K562 (cell line): ENCODE data around the gene SRRD. TPM values are rescaled to one million over a fixed set of nuclear protein-coding genes. Genes with fewer than 3 reads are reported as not detected.

Experiments
- ATAC-seq: fragments of 200-7000 bp; cut with Tn5 transposase; 3 replicates; pipeline ENCODE4 v1.9.1; 2020; ENCODE audit warnings: moderate library complexity
- BruUV-seq: library from RNA; stranded (reverse); fragments of 400-500 nt; replicated peaks from 2 replicates; lab custom pipeline; 2021; lab: Mats Ljungman, UMichigan
- CTCF ChIA-PET: fragments of 300-600 bp; formaldehyde crosslinking; extraction: SDS; loops from one replicate; lab custom pipeline; 2021; ENCODE audit warnings: low intra/inter-chr PET ratio; lab: Yijun Ruan, JAX
- POLR2A ChIA-PET: fragments of 300-600, 350-650 bp; sonication (Branson Sonifier 250); formaldehyde crosslinking; extraction: SDS; loops from one replicate; lab custom pipeline; 2021; ENCODE audit warnings: antibody characterized with exemption, inconsistent platforms; lab: Yijun Ruan, JAX
- DNase-seq, 4 experiments: peaks; one replicate each; pipeline versions ENCODE4 v3.0.0 to v3.0.0-alpha.2; 2011 to 2018; ENCODE audit warnings: low spot score in 3 of 4, mixed read lengths in 3 of 4; ENCODE audit errors: extremely low read depth in 1 of 4
- FAIRE-seq: peaks from 2 replicates; lab custom pipeline; 2011; peaks lifted over from hg19 to GRCh38; lab: Jason Lieb, UNC
- H2AFZ ChIP-seq: 2 replicates; pipeline ENCODE4 v1.6.0; 2011; ENCODE audit warnings: low read depth, low read length, control low read depth, inconsistent platforms
- H3K27ac ChIP-seq: fragments of 200-600 bp; 3 replicates; pipeline ENCODE4 v1.8.0; 2011; ENCODE audit warnings: low read depth, mild to moderate bottlenecking, control low read depth, inconsistent platforms, low read length, moderate library complexity, mixed read lengths; ENCODE audit errors: extremely low read depth
- H3K27me3 ChIP-seq, 2 experiments: fragments of 300-600 bp in 1 of 2; 2 replicates in 1 of 2; 3 replicates in 1 of 2; pipeline versions ENCODE4 v1.6.0 to v1.8.0; 2011; ENCODE audit warnings: inconsistent platforms in 2 of 2, low read length in 2 of 2, mild to moderate bottlenecking in 1 of 2, mixed read lengths in 1 of 2, moderate library complexity in 1 of 2; ENCODE audit not compliant: control insufficient read depth in 2 of 2, insufficient read depth in 2 of 2
- H3K36me3 ChIP-seq: fragments of 300-600 bp; 3 replicates; pipeline ENCODE4 v1.8.0; 2011; ENCODE audit warnings: mild to moderate bottlenecking, low read length, inconsistent platforms; ENCODE audit not compliant: control insufficient read depth, insufficient read depth
- H3K4me1 ChIP-seq, 2 experiments: fragments of 200-600 bp in 1 of 2; replicated peaks in 1 of 2; 2 replicates in 1 of 2; 3 replicates in 1 of 2; pipeline versions ENCODE4 v1.5.1 to v1.8.0; 2011; ENCODE audit warnings: inconsistent platforms in 2 of 2, low read length in 2 of 2, mild to moderate bottlenecking in 1 of 2, mixed read lengths in 1 of 2, moderate library complexity in 1 of 2; ENCODE audit not compliant: control insufficient read depth in 2 of 2, insufficient read depth in 2 of 2
- H3K4me2 ChIP-seq: 2 replicates; pipeline ENCODE4 v1.6.1; 2011; ENCODE audit warnings: low read length, control low read depth, inconsistent platforms, mixed read lengths; ENCODE audit not compliant: insufficient read depth
- H3K4me3 ChIP-seq: fragments of 200-600 bp; sonication (generic), shearing (Covaris generic); 2 replicates; pipeline ENCODE4 v1.5.1; 2016; ENCODE audit warnings: control low read depth, inconsistent platforms
- H3K79me2 ChIP-seq: fragments of 200-600 bp; 3 replicates; pipeline ENCODE4 v1.8.0; 2011; ENCODE audit warnings: low read length, inconsistent platforms; ENCODE audit not compliant: control insufficient read depth, insufficient read depth
- H3K9ac ChIP-seq, 2 experiments: 2 replicates each; pipeline versions ENCODE4 v1.6.0 to v1.6.1; 2011; ENCODE audit warnings: low read depth in 2 of 2, low read length in 2 of 2, control low read depth in 1 of 2, inconsistent platforms in 1 of 2, mild to moderate bottlenecking in 1 of 2, mixed read lengths in 1 of 2; ENCODE audit not compliant: insufficient read depth in 1 of 2
- H3K9me1 ChIP-seq: one replicate; pipeline ENCODE4 v1.6.0; 2011; ENCODE audit warnings: inconsistent platforms, mild to moderate bottlenecking, low read length, moderate library complexity; ENCODE audit not compliant: control insufficient read depth, insufficient read depth
- H3K9me3 ChIP-seq: replicated peaks from 2 replicates; pipeline ENCODE4 v1.5.1; 2011; ENCODE audit warnings: low read depth, low read length, inconsistent platforms; ENCODE audit not compliant: control insufficient read depth, insufficient read depth
- H4K20me1 ChIP-seq: replicated peaks from 2 replicates; pipeline ENCODE4 v1.6.1; 2011; ENCODE audit warnings: low read length, inconsistent platforms, mixed read lengths; ENCODE audit not compliant: control insufficient read depth, insufficient read depth
- FOXJ2 ChIP-seq: fragments of 200-800 bp; sonication (Bioruptor generic); IDR thresholded peaks from 2 replicates; pipeline ENCODE4 v1.6.1; 2016; ENCODE audit warnings: missing genetic modification characterization, missing compliant biosample characterization
- HIVEP1 ChIP-seq: fragments of 250-450 bp; sonication (Bioruptor Pico); IDR thresholded peaks from 2 replicates; pipeline ENCODE4 v1.4.0; 2020; ENCODE audit warnings: mild to moderate bottlenecking
- NCOA6 ChIP-seq: fragments of 450-650 bp; IDR thresholded peaks from 2 replicates; pipeline ENCODE4 v1.6.1; 2017; ENCODE audit warnings: mild to moderate bottlenecking
- RFX5 ChIP-seq: IDR thresholded peaks from 2 replicates; pipeline ENCODE4 v1.6.1; 2011; ENCODE audit warnings: low read depth, mild to moderate bottlenecking, improper control_type of control experiment, low read length
- RFX7 ChIP-seq: fragments of 250-450 bp; sonication (Bioruptor Pico); IDR thresholded peaks from 2 replicates; pipeline ENCODE4 v1.5.1; 2021; ENCODE audit warnings: mild to moderate bottlenecking
- SMARCB1 ChIP-seq: IDR thresholded peaks from 2 replicates; pipeline ENCODE4 v1.6.1; 2011; ENCODE audit warnings: improper control_type of control experiment, low read depth; ENCODE audit not compliant: insufficient read length
- ZC3H8 ChIP-seq: fragments of 450-650 bp; IDR thresholded peaks from 2 replicates; pipeline ENCODE4 v1.6.1; 2017
- ZNF586 ChIP-seq: fragments of 450-650 bp; formaldehyde crosslinking; conservative IDR thresholded peaks from 2 replicates; pipeline ENCODE4 v1.4.0; 2020; ENCODE audit warnings: mild to moderate bottlenecking, moderate library complexity
- WGBS: fragments of 100-300 bp; shearing (Covaris generic); methylation state at CpG from one replicate; pipeline ENCODE4 v1.1.6; 2016; ENCODE audit warnings: low coverage, mixed read lengths; ENCODE audit not compliant: insufficient coverage; ENCODE audit errors: missing lambda C conversion rate; 5-methylcytosine and 5-hydroxymethylcytosine counted together
- in situ Hi-C: fragments of 300-500 bp; cut with MboI; formaldehyde crosslinking; loops from 4 replicates; pipeline ENCODE4 v1.15.0; 2018; ENCODE audit warnings: inconsistent platforms, mixed read lengths
- intact Hi-C: fragments of 100-400 bp; cut with micrococcal nuclease; formaldehyde crosslinking; loops from 2 replicates; pipeline ENCODE4 v1.14.2; 2022
- polyA plus RNA-seq, 8 experiments: library from polyadenylated mRNA; depleted of rRNA in 4 of 8; stranded (reverse) in 5 of 8; unstranded in 3 of 8; fragments of >200 nt; fragmentation: Nextera tagmentation in 2 of 8; fragmentation: Illumina TruSeq in 1 of 8; extraction: Ambion mirVana in 2 of 8; extraction: Trizol in 1 of 8; gene quantifications; 2 replicates each; pipeline versions ENCODE4 v1.2.1 to v1.2.3, GENCODE V29; 2011 to 2014; ENCODE audit warnings: inconsistent platforms in 1 of 8, missing spikeins in 1 of 8
- total RNA-seq, 7 experiments: library from RNA; depleted of rRNA in 6 of 7; stranded (reverse); fragments of >200 nt in 6 of 7; fragmentation: Illumina TruSeq in 2 of 7; extraction: Trizol in 2 of 7; gene quantifications; 2 replicates each; pipeline versions ENCODE4 v1.2.1 to v1.2.3, GENCODE V29; 2011 to 2021; ENCODE audit warnings: low replicate concordance in 1 of 7
- TF ChIP-seq, protein P1 (sequence below): IDR thresholded peaks from 2 replicates; pipeline ENCODE4 v1.6.1; 2011; ENCODE audit warnings: borderline replicate concordance, low read depth, mild to moderate bottlenecking, moderate library complexity, low read length; ENCODE audit not compliant: insufficient read depth, poor library complexity, severe bottlenecking
- TF ChIP-seq, protein P2 (sequence below): sonication (generic); formaldehyde crosslinking; IDR thresholded peaks from 2 replicates; pipeline ENCODE4 v1.8.1; 2023; ENCODE audit warnings: mild to moderate bottlenecking, missing genetic modification reagents

SRRD gene
- total and polyA plus RNA-seq, 9 of the 15 experiments (the other 6 are each of a cell fraction or from before 2014, with no cell fraction given) = 4.9 to 59.4 (median 34.4) TPM

DNA sequence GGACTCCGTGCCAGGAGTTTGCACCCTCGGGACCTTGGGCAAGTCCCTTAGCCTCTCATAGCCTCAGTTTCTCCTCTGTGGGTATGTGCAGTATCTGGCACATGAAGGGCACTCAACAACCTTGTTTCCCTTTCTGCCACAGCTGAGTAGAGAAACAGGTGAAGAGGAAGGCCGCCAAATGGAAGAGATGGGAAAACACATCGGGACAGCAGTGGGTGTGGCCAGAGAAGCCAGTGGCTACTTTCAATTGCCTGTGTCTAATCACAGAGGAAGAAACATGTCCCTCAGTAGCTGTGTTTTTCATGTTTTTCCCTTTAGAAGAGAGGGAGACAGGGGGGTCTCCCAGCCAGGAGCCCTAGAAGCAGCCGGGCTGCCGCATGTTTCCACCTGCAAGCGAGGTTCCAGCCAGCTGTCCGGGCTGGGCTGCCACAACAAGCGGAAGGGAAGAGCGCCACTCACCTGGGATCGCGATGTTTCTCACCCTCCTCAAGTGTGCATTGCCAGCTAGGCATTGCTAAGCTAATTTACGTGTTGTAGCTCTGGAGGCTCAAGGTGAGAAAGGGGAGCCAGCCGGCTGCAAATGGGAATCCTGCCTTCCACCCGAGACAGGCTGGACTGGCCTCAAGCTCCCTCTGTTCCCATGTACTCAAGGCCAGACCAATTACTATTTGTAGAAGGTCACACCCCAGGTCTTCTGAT is 38.0 kb upstream of the SRRD start:
- ATAC-seq (no peak), FAIRE-seq (no peak), DNase-seq (no peak)
- H3K27me3 ChIP-seq = no peaks in the 10 kb centered on the region
- H3K9ac ChIP-seq = no peak overlapping the region
- H3K36me3 ChIP-seq = no peaks in the 10 kb centered on the region; the same call in 2 of the 3 replicates
- H3K4me1 ChIP-seq = peaks cover 0 to 3% of the 10 kb centered on the region in 2 experiments; a peak in 3 of 5 replicates
- H3K79me2 ChIP-seq = no peaks in the 10 kb centered on the region
- no peak overlapping the region for H3K4me3 ChIP-seq
- no peak overlapping the region for H2AFZ ChIP-seq
- no peaks in the 10 kb centered on the region for H4K20me1 ChIP-seq
- H3K27ac ChIP-seq = no peak overlapping the region
- in situ Hi-C loops = no loop called here
- H3K9me3 ChIP-seq = no peaks in the 10 kb centered on the region
- intact Hi-C loops = no loop called here
- TF ChIP-seq SMARCB1 (no peak), RFX7 (CRISPR knock-in tag) (no peak), ZNF586 (CRISPR knock-in tag) (no peak), NCOA6 (no peak), ZC3H8 (no peak), HIVEP1 (CRISPR knock-in tag) (no peak), RFX5 (no peak), FOXJ2 (no peak)
- TF ChIP-seq, protein P1, sequence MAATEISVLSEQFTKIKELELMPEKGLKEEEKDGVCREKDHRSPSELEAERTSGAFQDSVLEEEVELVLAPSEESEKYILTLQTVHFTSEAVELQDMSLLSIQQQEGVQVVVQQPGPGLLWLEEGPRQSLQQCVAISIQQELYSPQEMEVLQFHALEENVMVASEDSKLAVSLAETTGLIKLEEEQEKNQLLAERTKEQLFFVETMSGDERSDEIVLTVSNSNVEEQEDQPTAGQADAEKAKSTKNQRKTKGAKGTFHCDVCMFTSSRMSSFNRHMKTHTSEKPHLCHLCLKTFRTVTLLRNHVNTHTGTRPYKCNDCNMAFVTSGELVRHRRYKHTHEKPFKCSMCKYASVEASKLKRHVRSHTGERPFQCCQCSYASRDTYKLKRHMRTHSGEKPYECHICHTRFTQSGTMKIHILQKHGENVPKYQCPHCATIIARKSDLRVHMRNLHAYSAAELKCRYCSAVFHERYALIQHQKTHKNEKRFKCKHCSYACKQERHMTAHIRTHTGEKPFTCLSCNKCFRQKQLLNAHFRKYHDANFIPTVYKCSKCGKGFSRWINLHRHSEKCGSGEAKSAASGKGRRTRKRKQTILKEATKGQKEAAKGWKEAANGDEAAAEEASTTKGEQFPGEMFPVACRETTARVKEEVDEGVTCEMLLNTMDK = no peak
- TF ChIP-seq, protein P2, sequence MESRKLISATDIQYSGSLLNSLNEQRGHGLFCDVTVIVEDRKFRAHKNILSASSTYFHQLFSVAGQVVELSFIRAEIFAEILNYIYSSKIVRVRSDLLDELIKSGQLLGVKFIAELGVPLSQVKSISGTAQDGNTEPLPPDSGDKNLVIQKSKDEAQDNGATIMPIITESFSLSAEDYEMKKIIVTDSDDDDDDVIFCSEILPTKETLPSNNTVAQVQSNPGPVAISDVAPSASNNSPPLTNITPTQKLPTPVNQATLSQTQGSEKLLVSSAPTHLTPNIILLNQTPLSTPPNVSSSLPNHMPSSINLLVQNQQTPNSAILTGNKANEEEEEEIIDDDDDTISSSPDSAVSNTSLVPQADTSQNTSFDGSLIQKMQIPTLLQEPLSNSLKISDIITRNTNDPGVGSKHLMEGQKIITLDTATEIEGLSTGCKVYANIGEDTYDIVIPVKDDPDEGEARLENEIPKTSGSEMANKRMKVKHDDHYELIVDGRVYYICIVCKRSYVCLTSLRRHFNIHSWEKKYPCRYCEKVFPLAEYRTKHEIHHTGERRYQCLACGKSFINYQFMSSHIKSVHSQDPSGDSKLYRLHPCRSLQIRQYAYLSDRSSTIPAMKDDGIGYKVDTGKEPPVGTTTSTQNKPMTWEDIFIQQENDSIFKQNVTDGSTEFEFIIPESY = no peak
- no peak overlapping the region for H3K4me2 ChIP-seq
- ChIA-PET CTCF (no interaction called here), POLR2A (interaction anchor here (1.0 kb wide), 1 partner anchor 44 kb away, joined by 3 read pairs; no protein-coding TSS in a partner anchor)
- 45% methylated on average over 9 of the region's 15 CpGs for WGBS
- BruUV-seq = no TSS peak
- no peaks in the 10 kb centered on the region for H3K9me1 ChIP-seq
